CD4-positive, CD25-positive, alpha-beta regulatory T cell (primary cell): ENCODE measurements around the gene PNKD. TPM values are rescaled to one million over a fixed set of nuclear protein-coding genes. Genes with fewer than 3 reads are reported as not detected.
A peak's percentile ranks its signal among the peaks of the same experiment; 100 is the strongest.

Experiments
- ATAC-seq, 2 donors: fragments of 150-1000 bp; cut with Tn5 transposase; one replicate each; pipeline ENCODE4 v1.10.0; 2021; ENCODE audit warnings: low read depth in 2 of 2, moderate number of reproducible peaks in 2 of 2, moderate library complexity in 1 of 2
- DNase-seq, 3 donors: peaks; one replicate each; pipeline versions ENCODE4 v3.0.0 to v3.0.0-alpha.2; 2012 to 2022; ENCODE audit warnings: mixed read lengths in 1 of 3
- H3K27ac ChIP-seq: one replicate; pipeline ENCODE4 v1.7.0; 2013; ENCODE audit warnings: mild to moderate bottlenecking, low read length; ENCODE audit not compliant: insufficient read depth, poor library complexity, severe bottlenecking
- H3K27me3 ChIP-seq: one replicate; pipeline ENCODE4 v1.7.0; 2013; ENCODE audit warnings: low read length; ENCODE audit not compliant: control insufficient read depth, insufficient read depth
- H3K36me3 ChIP-seq: one replicate; pipeline ENCODE4 v1.7.0; 2013; ENCODE audit warnings: mild to moderate bottlenecking, low read length, moderate library complexity; ENCODE audit not compliant: control insufficient read depth, insufficient read depth
- H3K4me1 ChIP-seq: 2 replicates; pipeline ENCODE4 v1.7.0; 2013; ENCODE audit warnings: mild to moderate bottlenecking, low read length; ENCODE audit not compliant: insufficient read depth, control insufficient read depth, poor library complexity, severe bottlenecking
- H3K4me3 ChIP-seq: one replicate; pipeline ENCODE4 v1.7.0; 2013; ENCODE audit warnings: low read depth, mild to moderate bottlenecking, low read length, moderate library complexity
- H3K9me3 ChIP-seq, 2 experiments: 1 replicate in 1 of 2; 2 replicates in 1 of 2; pipeline ENCODE4 v1.7.0; 2013; ENCODE audit warnings: low read length in 2 of 2, mild to moderate bottlenecking in 1 of 2, moderate library complexity in 1 of 2; ENCODE audit not compliant: control insufficient read depth in 2 of 2
- H3K27ac Mint-ChIP-seq, 3 donors: one replicate each; pipeline ENCODE4 v1.8.0; 2020 to 2022; ENCODE audit warnings: mild to moderate bottlenecking in 3 of 3, mixed read lengths in 3 of 3, moderate library complexity in 2 of 3
- H3K27me3 Mint-ChIP-seq: one replicate; pipeline ENCODE4 v1.8.0; 2022; ENCODE audit warnings: mild to moderate bottlenecking, mixed read lengths
- H3K36me3 Mint-ChIP-seq: one replicate; pipeline ENCODE4 v1.8.0; 2020; ENCODE audit warnings: mixed read lengths
- H3K4me1 Mint-ChIP-seq, 4 donors: one replicate each; pipeline ENCODE4 v1.8.0; 2020 to 2022; ENCODE audit warnings: mixed read lengths in 4 of 4, mild to moderate bottlenecking in 1 of 4
- H3K4me3 Mint-ChIP-seq, 4 donors: one replicate each; pipeline ENCODE4 v1.8.0; 2020 to 2022; ENCODE audit warnings: mild to moderate bottlenecking in 4 of 4, mixed read lengths in 4 of 4, moderate library complexity in 3 of 4
- H3K9me3 Mint-ChIP-seq, 7 donors: one replicate each; pipeline ENCODE4 v1.8.0; 2020 to 2022; ENCODE audit warnings: mixed read lengths in 7 of 7, mild to moderate bottlenecking in 3 of 7, moderate library complexity in 2 of 7
- polyA plus RNA-seq, 4 donors: library from polyadenylated mRNA; unstranded; fragments of 300-500 nt; fragmentation: Illumina TruSeq; gene quantifications; one replicate each; pipeline ENCODE4 v1.2.3, GENCODE V29; 2021
- total RNA-seq: library from RNA; stranded (reverse); gene quantifications from one replicate; pipeline ENCODE4 v1.2.3, GENCODE V29; 2022

The PNKD gene
- total and polyA plus RNA-seq, 5 donors from 2014 or later = 21.9 to 107 (median 98.0) TPM

- Mint-ChIP-seq H3K36me3 (no peaks in the 10 kb centered on the region), H3K27me3 (no peaks in the 10 kb centered on the region), H3K27ac (peak overlapping the region; percentile 79 to 96 (median 85)), H3K9me3 (peaks cover 0 to 2% (median 0%) of the 10 kb centered on the region in 7 donors), H3K4me1 (peaks cover 0 to 34% (median 9%) of the 10 kb centered on the region in 4 donors), H3K4me3 (peak overlapping the region; percentile 22 to 88 (median 76))
- no peaks in the 10 kb centered on the region for H3K27me3 ChIP-seq
- peaks cover 10% of the 10 kb centered on the region for H3K4me1 ChIP-seq
- peak overlapping the region; percentile 72 for H3K27ac ChIP-seq
- ATAC-seq (no peak), DNase-seq (no peak)
- no peaks in the 10 kb centered on the region for H3K36me3 ChIP-seq
- H3K4me3 ChIP-seq = peak overlapping the region; percentile 73
- no peaks in the 10 kb centered on the region for H3K9me3 ChIP-seq
These were observed 97.8 kb downstream of the PNKD start for GRCh38 chr2:218368150-218368528.

DNA sequence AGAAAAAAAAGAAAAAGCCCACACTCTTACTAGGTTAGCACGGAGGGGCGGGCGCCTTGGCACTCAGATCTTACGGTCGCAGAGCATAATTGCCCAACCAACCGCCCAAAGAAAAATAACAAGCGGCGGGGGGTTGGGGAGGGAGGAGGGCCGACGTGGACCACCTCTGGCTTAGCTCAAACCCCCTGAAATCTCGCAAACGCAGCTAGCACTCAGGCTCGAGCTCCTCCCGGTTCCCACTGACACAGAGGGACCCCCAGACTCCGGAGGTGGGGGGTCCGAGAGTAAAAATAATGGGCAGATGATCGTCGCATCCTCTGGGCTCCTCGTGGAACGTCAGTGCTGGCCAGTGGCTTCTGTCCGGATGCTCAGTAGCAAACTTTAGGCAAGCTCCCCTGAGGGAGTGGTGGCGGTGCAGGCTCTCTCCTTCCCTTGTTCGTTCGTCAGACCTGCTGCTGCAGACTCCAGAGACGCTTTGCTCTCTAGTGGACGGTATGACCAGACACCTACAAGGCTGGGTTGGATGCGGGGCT is 98.4 kb downstream of the PNKD start:
- H3K9me3 Mint-ChIP-seq = peaks cover 0 to 2% (median 0%) of the 10 kb centered on the region in 7 donors
- H3K36me3 Mint-ChIP-seq = no peaks in the 10 kb centered on the region
- no peaks in the 10 kb centered on the region for H3K27me3 ChIP-seq
- H3K36me3 ChIP-seq = no peaks in the 10 kb centered on the region
- H3K4me1 ChIP-seq = peaks cover 10% of the 10 kb centered on the region
- H3K27ac Mint-ChIP-seq = peak overlapping the region in 2 of 3 donors; percentile 79 to 85
- peaks cover 0 to 34% (median 9%) of the 10 kb centered on the region in 4 donors for H3K4me1 Mint-ChIP-seq
- H3K4me3 Mint-ChIP-seq = peak overlapping the region; percentile 61 to 84 (median 70)
- no peak for DNase-seq
- H3K27me3 Mint-ChIP-seq = no peaks in the 10 kb centered on the region
- H3K27ac ChIP-seq = no peak overlapping the region
- H3K9me3 ChIP-seq = no peaks in the 10 kb centered on the region
- no peak for ATAC-seq
- no peak overlapping the region for H3K4me3 ChIP-seq

GRCh38 chr2:218369330-218369729 is 99.0 kb downstream of the PNKD start:
- peak overlapping the region in 2 of 3 donors; percentile 85 to 86 for H3K27ac Mint-ChIP-seq
- Histone ChIP-seq H3K27me3 (no peaks in the 10 kb centered on the region), H3K27ac (no peak overlapping the region), H3K9me3 (no peaks in the 10 kb centered on the region), H3K4me3 (no peak overlapping the region), H3K36me3 (no peaks in the 10 kb centered on the region), H3K4me1 (peaks cover 10% of the 10 kb centered on the region)
- H3K9me3 Mint-ChIP-seq = peaks cover 0 to 2% (median 0%) of the 10 kb centered on the region in 7 donors
- peak overlapping the region in 3 of 4 donors; percentile 59 to 68 (median 61) for H3K4me3 Mint-ChIP-seq
- H3K4me1 Mint-ChIP-seq = peaks cover 0 to 34% (median 9%) of the 10 kb centered on the region in 4 donors
- H3K27me3 Mint-ChIP-seq = no peaks in the 10 kb centered on the region
- no peaks in the 10 kb centered on the region for H3K36me3 Mint-ChIP-seq
- ATAC-seq = no peak
- no peak for DNase-seq

DNA sequence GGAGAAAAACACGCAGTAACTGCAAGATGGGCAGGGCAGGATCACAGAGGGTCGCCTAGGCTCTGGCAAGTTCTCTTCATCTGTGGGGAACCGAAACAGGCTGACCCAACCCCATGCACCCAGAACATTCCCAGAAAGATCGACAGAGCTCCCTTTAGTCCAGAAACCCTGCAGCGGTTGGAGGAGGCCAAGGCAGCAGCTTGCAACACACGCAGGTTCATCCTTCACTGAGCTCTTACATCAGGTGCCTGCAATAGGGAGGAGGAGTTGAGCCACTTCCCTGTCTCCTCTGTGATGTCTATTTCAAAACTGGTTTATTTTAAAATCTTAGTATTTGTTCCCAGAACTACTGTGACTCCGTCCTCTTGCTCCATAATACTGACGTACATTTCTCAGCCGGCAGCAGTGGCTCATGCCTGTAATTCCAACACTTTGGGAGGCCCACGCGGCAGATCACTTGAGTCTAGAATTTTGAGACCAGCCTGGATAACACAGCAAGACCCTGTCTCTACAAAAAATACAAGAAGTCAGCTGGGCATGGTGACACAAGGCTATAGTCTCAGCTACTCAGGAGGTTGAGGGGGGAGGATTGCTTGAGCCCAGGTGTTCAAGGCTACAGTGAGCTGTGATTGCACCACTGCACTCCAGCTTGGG is 100.2 kb downstream of the PNKD start:
- Mint-ChIP-seq H3K4me1 (peaks cover 0 to 30% (median 9%) of the 10 kb centered on the region in 4 donors), H3K36me3 (no peaks in the 10 kb centered on the region), H3K27ac (peak overlapping the region; percentile 11 to 28 (median 17)), H3K9me3 (peaks cover 0 to 2% (median 0%) of the 10 kb centered on the region in 7 donors), H3K4me3 (no peak overlapping the region), H3K27me3 (no peaks in the 10 kb centered on the region)
- no peaks in the 10 kb centered on the region for H3K27me3 ChIP-seq
- DNase-seq (no peak), ATAC-seq (no peak)
- H3K9me3 ChIP-seq = no peaks in the 10 kb centered on the region
- no peak overlapping the region for H3K4me3 ChIP-seq
- H3K36me3 ChIP-seq = no peaks in the 10 kb centered on the region
- H3K4me1 ChIP-seq = peaks cover 10% of the 10 kb centered on the region
- H3K27ac ChIP-seq = no peak overlapping the region

- Mint-ChIP-seq H3K27me3 (no peaks in the 10 kb centered on the region), H3K4me3 (no peak overlapping the region), H3K36me3 (no peaks in the 10 kb centered on the region), H3K27ac (peak overlapping the region in 1 of 3 donors; percentile 77), H3K4me1 (peaks cover 0 to 26% (median 9%) of the 10 kb centered on the region in 4 donors), H3K9me3 (no peaks in the 10 kb centered on the region)
- DNase-seq (no peak), ATAC-seq (no peak)
- Histone ChIP-seq H3K4me1 (peaks cover 10% of the 10 kb centered on the region), H3K4me3 (no peak overlapping the region), H3K27ac (no peak overlapping the region), H3K9me3 (no peaks in the 10 kb centered on the region), H3K27me3 (no peaks in the 10 kb centered on the region), H3K36me3 (no peaks in the 10 kb centered on the region)
These were observed 101.6 kb downstream of the PNKD start for GRCh38 chr2:218371983-218372350.

DNA sequence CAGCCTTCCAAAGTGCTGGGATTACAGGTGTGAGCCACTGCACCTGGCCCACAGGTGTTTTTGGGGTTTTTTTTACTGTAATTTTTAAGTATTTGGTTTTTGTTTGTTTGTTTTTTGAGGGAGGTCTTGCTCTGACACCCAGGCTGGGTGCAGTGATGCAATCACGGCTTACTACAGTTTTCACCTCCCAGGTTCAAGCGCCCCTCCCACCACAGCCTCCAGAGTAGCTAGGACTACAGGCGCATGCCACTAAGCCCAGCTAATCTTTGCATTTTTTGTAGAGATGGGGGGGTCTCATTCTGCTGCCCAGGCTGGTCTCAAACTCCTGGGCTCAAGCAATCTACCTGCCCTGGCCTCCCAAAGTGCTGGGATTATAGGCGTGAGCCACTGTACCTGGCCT is 104.5 kb downstream of the PNKD start:
- Mint-ChIP-seq H3K27me3 (peaks cover 13% of the 10 kb centered on the region), H3K4me1 (peaks cover 0 to 9% (median 7%) of the 10 kb centered on the region in 4 donors), H3K36me3 (no peaks in the 10 kb centered on the region), H3K9me3 (peaks cover 0 to 1% (median 0%) of the 10 kb centered on the region in 7 donors), H3K4me3 (no peak overlapping the region), H3K27ac (no peak overlapping the region)
- H3K4me1 ChIP-seq = no peaks in the 10 kb centered on the region
- no peak for DNase-seq
- no peaks in the 10 kb centered on the region for H3K36me3 ChIP-seq
- no peak for ATAC-seq
- H3K27me3 ChIP-seq = no peaks in the 10 kb centered on the region
- H3K9me3 ChIP-seq = no peaks in the 10 kb centered on the region
- no peak overlapping the region for H3K27ac ChIP-seq
- no peak overlapping the region for H3K4me3 ChIP-seq

GRCh38 chr2:218375212-218375611 is 104.9 kb downstream of the PNKD start:
- no peak overlapping the region for H3K27ac ChIP-seq
- no peaks in the 10 kb centered on the region for H3K36me3 Mint-ChIP-seq
- no peak for ATAC-seq
- no peaks in the 10 kb centered on the region for H3K9me3 ChIP-seq
- no peak overlapping the region for H3K27ac Mint-ChIP-seq
- H3K27me3 Mint-ChIP-seq = peaks cover 13% of the 10 kb centered on the region
- H3K4me3 Mint-ChIP-seq = no peak overlapping the region
- H3K4me1 Mint-ChIP-seq = peaks cover 0 to 5% (median 4%) of the 10 kb centered on the region in 4 donors
- H3K9me3 Mint-ChIP-seq = peaks cover 0 to 1% (median 0%) of the 10 kb centered on the region in 7 donors
- no peaks in the 10 kb centered on the region for H3K27me3 ChIP-seq
- no peaks in the 10 kb centered on the region for H3K36me3 ChIP-seq
- H3K4me3 ChIP-seq = no peak overlapping the region
- no peak for DNase-seq
- H3K4me1 ChIP-seq = no peaks in the 10 kb centered on the region

- H3K9me3 ChIP-seq = no peaks in the 10 kb centered on the region
- Mint-ChIP-seq H3K9me3 (peaks cover 0 to 1% (median 0%) of the 10 kb centered on the region in 7 donors), H3K4me3 (no peak overlapping the region), H3K36me3 (no peaks in the 10 kb centered on the region), H3K27ac (no peak overlapping the region), H3K27me3 (peaks cover 15% of the 10 kb centered on the region), H3K4me1 (peaks cover 0 to 5% (median 3%) of the 10 kb centered on the region in 4 donors)
- DNase-seq (no peak), ATAC-seq (no peak)
- no peaks in the 10 kb centered on the region for H3K27me3 ChIP-seq
- H3K27ac ChIP-seq = no peak overlapping the region
- no peaks in the 10 kb centered on the region for H3K4me1 ChIP-seq
- H3K36me3 ChIP-seq = no peaks in the 10 kb centered on the region
- H3K4me3 ChIP-seq = no peak overlapping the region
These were observed 107.7 kb downstream of the PNKD start for GRCh38 chr2:218378053-218378452.
